GM06990 (cell line): Measurements from ENCODE around the gene DCP2.
A peak's percentile ranks its signal among the peaks of the same experiment; 100 is the strongest.

Experiments used
- DNase-seq: peaks from one replicate; pipeline ENCODE4 v3.0.0-alpha.2; 2011; ENCODE audit not compliant: insufficient read length; ENCODE audit errors: extremely low read depth
- H3K27me3 ChIP-seq: replicated peaks from 2 replicates; pipeline ENCODE4 v1.6.0; 2011; ENCODE audit warnings: low read length; ENCODE audit not compliant: control insufficient read depth, insufficient read depth
- H3K36me3 ChIP-seq: 2 replicates; pipeline ENCODE4 v1.5.1; 2011; ENCODE audit warnings: low read length; ENCODE audit not compliant: control insufficient read depth, insufficient read depth
- H3K4me3 ChIP-seq: replicated peaks from 2 replicates; pipeline ENCODE4 v1.5.1; 2011; ENCODE audit warnings: low read depth, mild to moderate bottlenecking, control low read depth, low read length
- TF ChIP-seq, protein P1 (sequence below): IDR thresholded peaks from 2 replicates; pipeline ENCODE4 v1.5.1; 2011; ENCODE audit warnings: low read length, control low read depth, mild to moderate bottlenecking, inconsistent platforms; ENCODE audit not compliant: insufficient read depth, poor library complexity, severe bottlenecking

DCP2 gene

DNA sequence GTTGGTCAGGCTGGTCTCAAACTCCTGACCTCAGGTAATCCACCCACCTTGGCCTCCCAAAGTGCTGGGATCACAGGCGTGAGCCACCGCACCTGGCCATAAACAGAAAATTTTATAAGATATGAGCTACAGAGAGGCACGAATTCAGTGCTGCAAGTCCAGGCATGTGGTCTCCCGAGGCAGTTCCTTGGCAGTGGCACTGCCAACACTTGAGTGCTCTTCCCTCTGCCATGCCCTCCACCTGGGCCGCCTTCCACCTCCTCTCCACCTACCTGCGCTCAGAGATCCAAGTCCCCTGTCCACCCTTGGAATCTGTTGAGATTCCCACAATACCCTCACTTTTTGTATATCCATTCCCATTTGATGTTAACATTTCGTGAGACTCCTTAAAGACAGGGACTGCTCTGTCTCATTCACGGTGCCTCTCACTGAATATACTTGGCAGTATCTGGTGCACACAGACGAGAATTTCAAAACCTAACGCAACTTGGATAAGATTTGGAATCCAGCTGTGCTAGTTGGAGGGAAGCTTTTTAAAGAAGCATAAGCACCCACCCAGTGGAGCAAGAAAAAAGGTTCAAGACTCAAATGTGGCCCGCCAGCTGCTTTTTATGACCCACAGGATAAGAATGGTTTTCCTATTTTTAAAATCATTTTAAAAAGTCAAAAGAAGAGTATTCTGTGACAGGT is 68.3 kb downstream of the DCP2 start:
- Histone ChIP-seq H3K4me3 (no peak overlapping the region), H3K27me3 (no peaks in the 10 kb centered on the region), H3K36me3 (no peaks in the 10 kb centered on the region)
- no peak for DNase-seq
- TF ChIP-seq, protein P1, sequence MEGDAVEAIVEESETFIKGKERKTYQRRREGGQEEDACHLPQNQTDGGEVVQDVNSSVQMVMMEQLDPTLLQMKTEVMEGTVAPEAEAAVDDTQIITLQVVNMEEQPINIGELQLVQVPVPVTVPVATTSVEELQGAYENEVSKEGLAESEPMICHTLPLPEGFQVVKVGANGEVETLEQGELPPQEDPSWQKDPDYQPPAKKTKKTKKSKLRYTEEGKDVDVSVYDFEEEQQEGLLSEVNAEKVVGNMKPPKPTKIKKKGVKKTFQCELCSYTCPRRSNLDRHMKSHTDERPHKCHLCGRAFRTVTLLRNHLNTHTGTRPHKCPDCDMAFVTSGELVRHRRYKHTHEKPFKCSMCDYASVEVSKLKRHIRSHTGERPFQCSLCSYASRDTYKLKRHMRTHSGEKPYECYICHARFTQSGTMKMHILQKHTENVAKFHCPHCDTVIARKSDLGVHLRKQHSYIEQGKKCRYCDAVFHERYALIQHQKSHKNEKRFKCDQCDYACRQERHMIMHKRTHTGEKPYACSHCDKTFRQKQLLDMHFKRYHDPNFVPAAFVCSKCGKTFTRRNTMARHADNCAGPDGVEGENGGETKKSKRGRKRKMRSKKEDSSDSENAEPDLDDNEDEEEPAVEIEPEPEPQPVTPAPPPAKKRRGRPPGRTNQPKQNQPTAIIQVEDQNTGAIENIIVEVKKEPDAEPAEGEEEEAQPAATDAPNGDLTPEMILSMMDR, result no peak

DNA sequence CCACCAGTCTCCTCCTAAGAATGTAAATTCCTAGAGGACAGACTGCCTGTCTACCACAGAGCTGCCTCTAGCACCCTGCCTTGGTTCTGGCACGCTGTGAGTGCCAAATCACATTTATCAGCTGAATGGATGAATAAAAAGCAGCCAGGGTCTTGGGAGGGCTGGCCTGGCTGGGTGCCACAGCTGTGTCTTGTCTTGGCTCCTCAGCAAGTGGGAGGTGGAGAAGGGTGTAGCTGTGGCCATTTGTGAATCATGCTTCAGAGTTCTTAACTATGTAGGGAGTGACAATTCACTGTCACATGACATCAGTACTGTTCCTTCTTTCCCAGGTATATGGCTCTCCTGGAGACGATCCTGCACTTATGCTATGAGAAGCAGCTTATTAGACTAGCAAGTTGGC is 70.6 kb downstream of the DCP2 start:
- TF ChIP-seq, protein P1, result no peak
- DNase-seq, result no peak
- H3K36me3 ChIP-seq, result no peaks in the 10 kb centered on the region

DNA sequence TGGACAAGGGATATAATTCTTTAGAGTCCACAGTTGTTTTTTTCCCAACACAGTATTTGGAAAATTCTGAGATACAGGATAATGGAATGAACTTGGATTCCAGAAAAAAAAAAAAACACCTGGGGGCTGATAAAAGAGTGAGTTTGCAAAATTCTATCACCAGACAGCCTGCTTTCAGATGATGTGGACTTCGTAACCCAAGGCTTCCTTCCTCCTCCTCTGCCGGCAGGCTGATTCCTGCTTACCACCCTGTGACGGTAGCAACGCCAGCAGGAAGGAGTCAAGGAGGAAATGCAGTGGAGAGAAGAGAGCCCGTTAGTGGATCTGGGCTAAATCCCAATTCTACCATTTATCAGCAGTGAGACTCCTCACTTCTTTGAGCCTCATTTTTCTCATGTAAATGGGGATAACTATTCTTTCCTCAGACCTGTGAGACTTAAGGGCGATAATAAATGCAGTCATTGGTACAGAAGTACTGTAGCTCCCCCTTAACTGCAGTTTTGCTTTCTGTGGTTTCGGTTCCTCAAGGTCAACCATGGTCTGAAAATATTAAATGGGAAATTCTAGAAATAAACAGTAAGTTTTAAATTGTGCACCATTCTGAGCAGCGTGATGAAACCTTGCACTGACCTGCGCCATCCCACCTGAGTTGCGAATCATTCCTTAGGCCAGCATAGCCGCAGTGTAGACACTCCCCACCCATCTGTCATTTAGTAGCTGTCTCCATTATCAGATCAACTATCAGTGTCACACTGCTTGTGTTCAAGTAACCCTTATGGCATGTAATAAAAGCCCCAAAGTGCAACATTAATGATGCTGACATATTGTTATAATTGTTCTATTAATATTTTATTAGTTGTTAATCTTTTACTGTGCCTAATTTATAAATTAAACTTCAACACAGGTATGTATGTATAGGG is 71.4 kb downstream of the DCP2 start:
- no peaks in the 10 kb centered on the region for H3K36me3 ChIP-seq
- no peak for DNase-seq
- H3K4me3 ChIP-seq, result peak overlapping the region; percentile 28
- TF ChIP-seq, protein P1, result no peak
- no peaks in the 10 kb centered on the region for H3K27me3 ChIP-seq

More for the DNA sequence above, 70.6 kb downstream of the DCP2 start:
- no peaks in the 10 kb centered on the region for H3K27me3 ChIP-seq
- H3K4me3 ChIP-seq, result no peak overlapping the region

DNA sequence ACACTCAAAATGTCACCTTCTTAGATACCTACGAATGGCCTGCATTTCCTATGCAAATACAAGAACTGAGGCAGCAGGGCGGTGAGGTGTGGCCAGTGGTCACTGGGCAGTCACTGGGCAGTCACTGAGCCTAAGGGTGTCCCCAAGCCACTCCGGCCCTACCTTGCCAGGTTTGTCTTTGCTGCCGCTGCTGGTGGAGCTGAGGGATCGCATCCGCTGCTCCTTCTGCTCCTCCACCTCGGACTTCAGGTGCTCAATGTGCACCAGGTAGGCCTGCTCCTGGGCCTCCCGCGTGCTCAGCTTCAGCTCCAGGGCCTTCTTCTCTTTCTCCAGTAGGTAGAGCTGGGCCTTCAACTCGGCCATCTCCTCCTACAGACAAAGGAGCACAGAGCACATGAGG is 72.3 kb downstream of the DCP2 start:
- DNase-seq, result no peak
- Histone ChIP-seq H3K4me3 (no peak overlapping the region), H3K36me3 (no peaks in the 10 kb centered on the region), H3K27me3 (no peaks in the 10 kb centered on the region)
- TF ChIP-seq, protein P1, result no peak

DNA sequence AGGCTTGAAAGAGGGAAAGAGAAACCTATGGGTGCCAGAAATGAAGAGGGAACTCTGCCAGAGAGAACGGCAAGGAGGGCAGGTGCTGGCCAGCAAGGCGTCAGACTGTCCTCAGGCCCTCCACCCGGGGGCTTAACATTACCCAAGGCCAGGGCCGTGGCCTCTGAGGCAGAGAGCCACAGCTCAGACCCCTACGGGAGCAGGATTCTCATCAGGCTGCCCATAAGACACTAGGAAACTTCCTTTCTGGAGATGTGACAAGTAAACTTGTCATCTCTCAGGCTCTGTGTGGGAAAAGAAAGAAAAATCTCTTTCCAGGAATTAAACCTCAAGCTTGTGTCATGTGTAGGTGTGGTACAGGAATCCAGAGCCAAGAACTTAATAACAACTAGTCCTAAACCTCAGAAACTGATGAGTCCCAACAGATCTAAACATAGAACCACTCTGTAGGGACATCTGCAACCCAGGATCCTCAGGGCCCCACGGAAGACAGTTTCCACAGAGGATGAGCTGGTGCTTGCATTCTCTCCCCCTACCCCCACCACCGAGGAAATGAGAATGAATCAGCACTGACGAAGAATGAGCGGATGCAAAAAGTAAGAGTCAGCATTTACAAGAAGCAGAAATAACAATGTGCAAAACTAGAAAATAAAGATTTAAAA is 74.3 kb downstream of the DCP2 start:
- Histone ChIP-seq H3K27me3 (no peaks in the 10 kb centered on the region), H3K36me3 (no peaks in the 10 kb centered on the region), H3K4me3 (no peak overlapping the region)
- TF ChIP-seq, protein P1, result no peak
- no peak for DNase-seq
